Gastroesophageal sphincter (tissue), 4 donors: ENCODE measurements around the gene LDLRAD3. TPM values are rescaled to one million over a fixed set of nuclear protein-coding genes. Genes with fewer than 3 reads are reported as not detected.

Experiments
- ATAC-seq: fragments of 150-250 bp; one replicate; pipeline ENCODE4 v1.9.1; 2016; ENCODE audit warnings: mild to moderate bottlenecking, moderate library complexity
- H3K27ac ChIP-seq, 4 donors: fragments of 200-600 bp; sonication (generic) in 3 of 4; 1 replicate in 3 of 4; 2 replicates in 1 of 4; pipeline ENCODE4 v1.5.1; 2016 to 2019
- H3K27me3 ChIP-seq: fragments of 200-600 bp; sonication (generic); one replicate; pipeline ENCODE4 v1.5.1; 2019
- H3K36me3 ChIP-seq, 2 donors: fragments of 200-600 bp; sonication (generic); one replicate each; pipeline ENCODE4 v1.5.1; 2019; ENCODE audit warnings: control low read depth in 1 of 2
- H3K4me1 ChIP-seq, 3 donors: fragments of 200-600 bp; sonication (generic); 1 replicate in 2 of 3; 2 replicates in 1 of 3; pipeline ENCODE4 v1.5.1; 2016 to 2019; ENCODE audit warnings: control low read depth in 2 of 3
- H3K4me3 ChIP-seq, 2 donors: fragments of 200-600 bp; sonication (generic); one replicate each; pipeline ENCODE4 v1.5.1; 2019; ENCODE audit warnings: mild to moderate bottlenecking in 1 of 2, moderate library complexity in 1 of 2
- H3K9me3 ChIP-seq, 3 donors: fragments of 200-600 bp; sonication (generic); one replicate each; pipeline ENCODE4 v1.5.1; 2017 to 2019; ENCODE audit warnings: control low read depth in 2 of 3
- CTCF ChIP-seq, 4 experiments: fragments of 200-600 bp in 2 of 4; fragments of 450-650 bp in 2 of 4; sonication (generic) in 1 of 4; IDR thresholded peaks; one replicate each; pipeline ENCODE4 v1.5.1; 2017 to 2019; ENCODE audit warnings: antibody characterized with exemption in 4 of 4, mild to moderate bottlenecking in 2 of 4, moderate library complexity in 2 of 4
- EP300 ChIP-seq: sonication (generic); formaldehyde crosslinking; IDR thresholded peaks from one replicate; pipeline ENCODE4 v1.6.1; 2017; ENCODE audit warnings: antibody characterized with exemption, mild to moderate bottlenecking
- POLR2A ChIP-seq, 2 donors: fragments of 450-650 bp; IDR thresholded peaks; one replicate each; pipeline ENCODE4 v1.6.1; 2017; ENCODE audit warnings: antibody characterized with exemption in 2 of 2, mild to moderate bottlenecking in 2 of 2, moderate library complexity in 1 of 2
- POLR2AphosphoS5 ChIP-seq: sonication (generic); formaldehyde crosslinking; IDR thresholded peaks from one replicate; pipeline ENCODE4 v1.6.1; 2017; ENCODE audit warnings: antibody characterized with exemption
- WGBS, 2 donors: methylation state at CpG; one replicate each; pipeline ENCODE4 v1.1.5; 2018; ENCODE audit warnings: low coverage in 1 of 2; 5-methylcytosine and 5-hydroxymethylcytosine counted together
- total RNA-seq, 4 donors: library from RNA; depleted of rRNA; stranded (reverse); fragments of >200 nt; gene quantifications; one replicate each; pipeline ENCODE4 v1.1.0, GENCODE V29; 2016

Gene LDLRAD3
- total RNA-seq, 4 donors from 2014 or later, result 4.0 to 8.9 (median 7.2) TPM

- Histone ChIP-seq H3K27me3 (no peaks in the 10 kb centered on the region), H3K4me1 (no peaks in the 10 kb centered on the region), H3K9me3 (no peaks in the 10 kb centered on the region), H3K4me3 (no peak overlapping the region), H3K27ac (no peak overlapping the region), H3K36me3 (peaks cover 0 to 13% of the 10 kb centered on the region in 2 donors)
- ATAC-seq, result no peak
- 100% methylated on average over 1 to 2 of the region's 4 CpGs for WGBS, 2 donors
- TF ChIP-seq EP300 (no peak), POLR2A (IDR thresholded peaks at IDR 0.05) (no peak), CTCF (IDR thresholded peaks at IDR 0.05) (no peak), POLR2AphosphoS5 (no peak)
Observed at GRCh38 chr11:36093548-36093947, 149.7 kb downstream of the LDLRAD3 start.

DNA sequence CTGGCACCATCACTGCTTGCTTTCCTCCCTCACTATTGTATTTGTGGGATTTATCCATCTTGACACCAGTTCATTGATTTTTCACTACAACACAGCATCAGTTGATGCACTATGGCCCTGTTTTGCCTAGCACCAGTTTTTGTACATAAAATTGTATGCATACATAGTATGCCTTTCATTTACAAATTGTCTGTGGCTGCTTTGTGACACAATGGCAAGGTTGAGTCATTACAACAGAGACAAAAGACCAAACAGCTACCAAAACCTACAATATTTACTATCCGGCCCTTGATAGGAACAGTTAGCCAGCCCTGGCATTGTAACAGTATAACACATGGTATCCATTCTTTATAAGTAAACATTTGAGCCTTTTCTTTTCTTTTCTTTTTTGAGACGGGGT lies 150.3 kb downstream of the LDLRAD3 start:
- ATAC-seq, result no peak
- H3K36me3 ChIP-seq, result peaks cover 0 to 13% of the 10 kb centered on the region in 2 donors
- no peaks in the 10 kb centered on the region for H3K4me1 ChIP-seq
- no peaks in the 10 kb centered on the region for H3K27me3 ChIP-seq
- no peaks in the 10 kb centered on the region for H3K9me3 ChIP-seq
- 95 to 100% methylated on average over 2 of the region's 2 CpGs for WGBS, 2 donors
- no peak overlapping the region for H3K27ac ChIP-seq
- TF ChIP-seq EP300 (no peak), POLR2A (IDR thresholded peaks at IDR 0.05) (no peak), CTCF (IDR thresholded peaks at IDR 0.05) (no peak), POLR2AphosphoS5 (no peak)
- no peak overlapping the region for H3K4me3 ChIP-seq

GRCh38 chr11:36095716-36096115 lies 151.9 kb downstream of the LDLRAD3 start:
- H3K4me1 ChIP-seq, result no peaks in the 10 kb centered on the region
- no peak for ATAC-seq
- WGBS, 2 donors, result 83% methylated on average over 2 to 5 of the region's 8 CpGs

DNA sequence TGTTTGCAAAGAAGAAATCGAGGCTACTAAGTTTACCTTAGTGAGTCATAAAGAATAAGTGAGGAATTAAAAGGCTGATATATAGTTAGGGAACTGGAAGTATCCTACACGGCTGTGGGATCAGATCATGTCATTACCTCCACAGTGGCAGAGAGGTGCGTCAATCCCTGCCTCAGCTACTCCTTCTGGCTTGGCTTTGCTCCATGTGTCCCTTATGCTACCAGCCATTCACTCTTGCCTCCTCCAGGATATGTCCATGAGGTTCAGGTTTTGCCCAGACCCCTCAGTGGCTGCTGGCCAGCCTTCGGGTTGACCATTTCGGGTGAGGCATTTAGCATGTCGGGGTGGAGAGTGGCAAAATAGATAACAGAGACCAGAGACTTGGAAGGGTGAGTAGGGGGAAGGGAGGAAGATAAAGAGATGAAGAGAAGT lies 153.4 kb downstream of the LDLRAD3 start:
- WGBS, 2 donors, result 76 to 87% methylated on average over 2 to 5 of the region's 6 CpGs
- no peak for ATAC-seq
- peaks cover 0 to 27% of the 10 kb centered on the region in 2 donors for H3K36me3 ChIP-seq

More at GRCh38 chr11:36095716-36096115, 151.9 kb downstream of the LDLRAD3 start:
- H3K27ac ChIP-seq, result no peak overlapping the region
- H3K36me3 ChIP-seq, result peaks cover 0 to 22% of the 10 kb centered on the region in 2 donors
- TF ChIP-seq POLR2A (IDR thresholded peaks at IDR 0.05) (no peak), EP300 (no peak), CTCF (IDR thresholded peaks at IDR 0.05) (no peak)
- H3K27me3 ChIP-seq, result no peaks in the 10 kb centered on the region
- H3K4me3 ChIP-seq, result no peak overlapping the region
- no peaks in the 10 kb centered on the region for H3K9me3 ChIP-seq

More for the DNA sequence above, 153.4 kb downstream of the LDLRAD3 start:
- Histone ChIP-seq H3K27ac (no peak overlapping the region), H3K4me3 (no peak overlapping the region), H3K27me3 (no peaks in the 10 kb centered on the region), H3K4me1 (no peaks in the 10 kb centered on the region), H3K9me3 (no peaks in the 10 kb centered on the region)
- TF ChIP-seq EP300 (no peak), CTCF (IDR thresholded peaks at IDR 0.05) (no peak), POLR2A (IDR thresholded peaks at IDR 0.05) (no peak), POLR2AphosphoS5 (no peak)
